Raji (cell line): ENCODE results near the gene ZDHHC5.

Experiments used
- POLR2A ChIP-seq: IDR thresholded peaks from 2 replicates; pipeline ENCODE4 v1.6.1; 2011; ENCODE audit warnings: low read depth, low read length, control low read depth; ENCODE audit not compliant: insufficient read depth

Gene ZDHHC5

GRCh38 chr11:57649826-57650738 is 17.8 kb upstream of the ZDHHC5 start, which contains the start of gene YPEL4:
Gene YPEL4, minus strand, starts transcription at chr11:57649912. Its CDS starts 2,805 bp downstream, at chr11:57647107.
- TF ChIP-seq POLR2A, result no peak

- TF ChIP-seq POLR2A, result no peak
Measured at GRCh38 chr11:57650739-57651090, 17.2 kb upstream of the ZDHHC5 start.

GRCh38 chr11:57651408-57651807 is 16.5 kb upstream of the ZDHHC5 start:
- TF ChIP-seq POLR2A, result no peak

GRCh38 chr11:57652662-57653061 is 15.3 kb upstream of the ZDHHC5 start:
- no peak for TF ChIP-seq POLR2A

- no peak for TF ChIP-seq POLR2A
Measured at GRCh38 chr11:57653163-57653562, 14.8 kb upstream of the ZDHHC5 start.

- TF ChIP-seq POLR2A, result no peak
Measured at GRCh38 chr11:57656885-57657193, 11.1 kb upstream of the ZDHHC5 start.

- peak; percentile 77 for TF ChIP-seq POLR2A
Measured at GRCh38 chr11:57657194-57658022, 10.5 kb upstream of the ZDHHC5 start, which contains the start of gene CLP1. Gene CLP1, plus strand, starts transcription at chr11:57657762. Its CDS starts 1,715 bp downstream, at chr11:57659477.

GRCh38 chr11:57658023-57658361 is 9.9 kb upstream of the ZDHHC5 start:
- TF ChIP-seq POLR2A, result no peak

GRCh38 chr11:57659669-57660068 is 8.2 kb upstream of the ZDHHC5 start:
- no peak for TF ChIP-seq POLR2A

GRCh38 chr11:57662893-57663292 is 5.0 kb upstream of the ZDHHC5 start:
- no peak for TF ChIP-seq POLR2A

GRCh38 chr11:57663975-57664374 is 3.9 kb upstream of the ZDHHC5 start:
- TF ChIP-seq POLR2A, result no peak

GRCh38 chr11:57667117-57667735 is 688 bp upstream of the ZDHHC5 start:
- no peak for TF ChIP-seq POLR2A

GRCh38 chr11:57668434-57668782 is 494 bp downstream of the ZDHHC5 start:
- TF ChIP-seq POLR2A, result no peak

GRCh38 chr11:57674251-57674650 is 6.3 kb downstream of the ZDHHC5 start:
- TF ChIP-seq POLR2A, result no peak

- no peak for TF ChIP-seq POLR2A
Measured at GRCh38 chr11:57675176-57675941, 7.4 kb downstream of the ZDHHC5 start.
